ENCODE measurements around the gene TMPRSS3.

The TMPRSS3 gene

DNA sequence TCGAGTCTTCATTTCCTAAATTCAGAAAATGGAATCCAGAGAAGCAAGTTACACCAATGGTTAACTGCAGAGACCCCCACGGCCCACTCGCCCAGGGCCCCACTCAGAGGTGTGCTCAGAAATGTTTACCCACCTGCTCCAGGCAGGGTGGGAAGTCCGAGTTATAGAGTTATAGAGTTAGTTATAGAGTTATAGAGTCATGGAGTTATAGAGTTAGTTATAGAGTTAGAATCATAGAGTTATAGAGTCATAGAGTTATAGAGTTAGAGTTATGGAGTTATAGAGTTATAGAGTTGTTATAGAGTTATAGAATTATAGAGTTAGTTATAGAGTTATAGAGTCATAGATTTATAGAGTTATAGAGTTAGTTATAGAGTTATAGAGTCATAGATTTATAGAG is 39.5 kb upstream of the TMPRSS3 start:
- TF ChIP-seq, protein P1, sequence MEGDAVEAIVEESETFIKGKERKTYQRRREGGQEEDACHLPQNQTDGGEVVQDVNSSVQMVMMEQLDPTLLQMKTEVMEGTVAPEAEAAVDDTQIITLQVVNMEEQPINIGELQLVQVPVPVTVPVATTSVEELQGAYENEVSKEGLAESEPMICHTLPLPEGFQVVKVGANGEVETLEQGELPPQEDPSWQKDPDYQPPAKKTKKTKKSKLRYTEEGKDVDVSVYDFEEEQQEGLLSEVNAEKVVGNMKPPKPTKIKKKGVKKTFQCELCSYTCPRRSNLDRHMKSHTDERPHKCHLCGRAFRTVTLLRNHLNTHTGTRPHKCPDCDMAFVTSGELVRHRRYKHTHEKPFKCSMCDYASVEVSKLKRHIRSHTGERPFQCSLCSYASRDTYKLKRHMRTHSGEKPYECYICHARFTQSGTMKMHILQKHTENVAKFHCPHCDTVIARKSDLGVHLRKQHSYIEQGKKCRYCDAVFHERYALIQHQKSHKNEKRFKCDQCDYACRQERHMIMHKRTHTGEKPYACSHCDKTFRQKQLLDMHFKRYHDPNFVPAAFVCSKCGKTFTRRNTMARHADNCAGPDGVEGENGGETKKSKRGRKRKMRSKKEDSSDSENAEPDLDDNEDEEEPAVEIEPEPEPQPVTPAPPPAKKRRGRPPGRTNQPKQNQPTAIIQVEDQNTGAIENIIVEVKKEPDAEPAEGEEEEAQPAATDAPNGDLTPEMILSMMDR (conservative IDR thresholded peaks at IDR 0.05; ENCODE audit: control insufficient read depth, insufficient read depth, low read depth, low read length): no peak
- no peak overlapping the region for H3K4me3 ChIP-seq (ENCODE audit: control insufficient read depth, low read depth, low read length)
- DNase-seq (ENCODE audit: low read depth): no peak

DNA sequence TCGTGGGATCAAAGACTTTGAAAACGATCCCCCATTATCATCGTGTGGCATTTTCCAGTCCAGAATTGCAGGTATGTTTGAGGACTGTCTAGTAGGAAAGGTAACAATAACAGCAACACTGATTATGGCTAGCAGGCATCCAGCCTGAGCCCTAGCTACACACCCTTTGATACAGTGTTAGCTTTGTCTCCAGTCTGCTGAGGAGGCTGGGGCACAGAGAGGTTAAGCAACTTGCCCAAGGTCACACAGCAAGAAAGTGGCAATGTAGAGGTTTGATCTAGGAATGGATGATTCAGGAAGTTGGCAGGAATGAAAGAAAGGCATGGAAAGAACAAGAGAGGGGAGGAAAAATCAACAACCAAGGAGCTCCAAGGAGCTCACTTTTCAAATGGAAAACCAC is 39.0 kb upstream of the TMPRSS3 start:
- DNase-seq (ENCODE audit: low read depth): no peak
- H3K4me3 ChIP-seq (ENCODE audit: control insufficient read depth, low read depth, low read length): no peak overlapping the region
- TF ChIP-seq, protein P1 (conservative IDR thresholded peaks at IDR 0.05; ENCODE audit: control insufficient read depth, insufficient read depth, low read depth, low read length): no peak

DNA sequence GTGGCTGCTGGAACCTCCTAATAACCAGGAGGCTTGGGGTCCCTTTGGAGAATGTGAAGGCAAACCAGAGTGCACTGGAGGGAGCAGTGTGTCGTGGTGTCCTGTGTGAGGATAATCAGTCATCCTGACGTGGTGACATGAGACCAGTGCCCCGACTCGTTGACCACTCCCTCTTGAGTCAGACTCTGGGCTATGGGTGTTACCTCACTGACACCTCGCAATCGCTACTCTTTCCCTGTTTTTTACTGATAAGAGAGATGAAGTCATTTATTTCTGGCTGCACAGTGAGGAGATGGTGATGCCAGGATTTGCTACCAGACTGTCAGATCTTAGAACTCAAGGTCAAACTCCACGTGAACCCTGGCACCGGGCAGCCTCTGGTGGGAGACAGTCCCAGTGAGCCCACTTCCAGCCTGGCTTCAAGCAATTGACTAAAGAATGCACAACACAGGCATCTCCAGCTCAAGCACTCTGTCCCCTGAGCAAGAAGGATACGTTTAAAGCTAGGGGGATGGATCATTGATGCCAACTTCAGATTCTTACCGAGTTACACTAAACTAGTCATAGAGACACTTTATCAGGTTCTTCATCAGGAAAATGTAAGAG is 38.2 kb upstream of the TMPRSS3 start:
- H3K4me3 ChIP-seq (ENCODE audit: control insufficient read depth, low read depth, low read length): no peak overlapping the region
- TF ChIP-seq, protein P1 (conservative IDR thresholded peaks at IDR 0.05; ENCODE audit: control insufficient read depth, insufficient read depth, low read depth, low read length): no peak
- DNase-seq (ENCODE audit: low read depth): no peak

DNA sequence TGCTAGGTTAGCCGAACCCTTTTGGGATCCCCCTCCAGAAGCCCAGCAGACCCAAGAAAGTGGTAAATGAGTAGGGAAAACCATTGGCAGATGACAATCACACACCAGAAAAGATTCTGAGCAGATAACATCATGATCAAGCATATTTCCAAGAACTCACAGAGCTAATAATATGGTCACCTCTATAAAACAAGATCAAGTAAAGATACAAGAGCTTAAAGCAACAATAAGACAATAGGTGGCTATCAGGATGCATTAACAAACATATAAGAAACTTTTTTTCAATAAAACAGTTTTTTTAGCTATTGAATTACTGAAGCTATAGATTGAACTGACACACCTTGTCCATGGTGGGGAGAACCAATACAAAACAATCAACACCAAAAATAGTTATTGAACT is 36.8 kb upstream of the TMPRSS3 start:
- TF ChIP-seq, protein P1 (conservative IDR thresholded peaks at IDR 0.05; ENCODE audit: control insufficient read depth, insufficient read depth, low read depth, low read length): no peak
- DNase-seq (ENCODE audit: low read depth): no peak
- H3K4me3 ChIP-seq (ENCODE audit: control insufficient read depth, low read depth, low read length): no peak overlapping the region

DNA sequence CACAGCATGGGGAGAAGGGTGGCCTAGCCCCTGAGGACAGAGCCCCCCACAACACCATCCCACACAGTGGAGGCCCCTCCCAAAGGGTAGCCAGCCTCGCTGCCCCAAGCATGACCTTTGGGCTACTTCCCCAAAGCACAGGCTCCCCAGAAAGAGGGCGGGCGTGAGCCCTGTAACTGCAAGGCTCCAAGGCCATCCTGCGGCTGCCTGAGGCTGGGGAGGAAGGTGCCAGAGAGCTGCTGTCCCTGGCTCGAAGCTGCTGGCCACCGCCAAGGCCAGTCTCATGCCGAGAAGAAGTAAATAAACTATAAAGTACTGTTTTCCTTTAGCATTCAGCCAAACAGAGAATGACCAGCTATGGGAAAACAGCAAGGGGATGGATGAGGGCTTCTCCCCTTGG is 35.3 kb upstream of the TMPRSS3 start:
- TF ChIP-seq, protein P1 (conservative IDR thresholded peaks at IDR 0.05; ENCODE audit: control insufficient read depth, insufficient read depth, low read depth, low read length): no peak

DNA sequence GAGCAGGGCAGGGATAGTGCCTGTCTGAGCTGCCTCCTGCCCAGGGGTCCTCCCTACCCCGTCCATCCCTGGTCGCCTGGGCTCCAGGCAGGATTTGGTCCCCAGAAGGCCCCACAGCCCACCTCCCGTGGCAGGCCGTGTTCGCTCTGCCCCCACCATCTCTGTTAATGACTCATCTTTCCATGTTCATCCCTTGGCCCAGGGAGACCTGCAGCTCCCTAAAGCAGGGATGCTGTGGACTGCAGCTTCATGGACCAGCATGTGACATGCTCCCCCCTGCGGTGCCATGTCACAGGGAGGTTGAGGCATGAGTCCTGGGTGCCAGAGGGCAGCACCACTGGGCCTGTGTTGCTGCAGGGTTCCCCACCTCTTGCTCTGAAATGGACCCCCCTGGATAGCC is 34.7 kb upstream of the TMPRSS3 start:
- no peak overlapping the region for H3K4me3 ChIP-seq (ENCODE audit: control insufficient read depth, low read depth, low read length)
- no peak for DNase-seq (ENCODE audit: low read depth)
- TF ChIP-seq, protein P1 (conservative IDR thresholded peaks at IDR 0.05; ENCODE audit: control insufficient read depth, insufficient read depth, low read depth, low read length): no peak

More for the DNA sequence above, 35.3 kb upstream of the TMPRSS3 start:
- H3K4me3 ChIP-seq (ENCODE audit: control insufficient read depth, low read depth, low read length): no peak overlapping the region
- DNase-seq (ENCODE audit: low read depth): no peak

DNA sequence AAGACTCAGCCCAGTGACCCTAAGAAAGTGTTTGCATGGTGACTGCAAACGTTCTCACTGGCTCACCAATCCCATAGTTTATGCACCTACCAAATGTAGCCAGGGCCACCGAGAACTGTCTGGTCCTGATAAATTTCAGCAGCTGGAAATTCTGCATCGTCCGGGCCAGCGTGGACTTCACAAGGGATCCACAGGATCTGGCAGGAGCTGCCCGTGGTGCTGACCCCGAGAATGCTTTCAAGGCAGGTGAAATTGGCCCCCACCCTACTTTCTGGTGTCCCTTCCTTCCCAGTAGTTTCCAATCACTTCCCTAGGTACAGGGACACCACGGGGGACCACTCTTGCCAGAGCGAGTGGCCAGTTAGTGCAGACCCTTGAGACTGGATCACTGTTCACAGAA is 34.0 kb upstream of the TMPRSS3 start:
- TF ChIP-seq, protein P1 (conservative IDR thresholded peaks at IDR 0.05; ENCODE audit: control insufficient read depth, insufficient read depth, low read depth, low read length): no peak

More for the DNA sequence above, 34.0 kb upstream of the TMPRSS3 start:
- no peak for DNase-seq (ENCODE audit: low read depth)
- no peak overlapping the region for H3K4me3 ChIP-seq (ENCODE audit: control insufficient read depth, low read depth, low read length)
